B cell (primary cell): Measurements from ENCODE around the gene OAT. TPM values are rescaled to one million over a fixed set of nuclear protein-coding genes. Genes with fewer than 3 reads are reported as not detected.

Experiments used
- ATAC-seq: fragments of 200-7000 bp; cut with Tn5 transposase; one replicate; pipeline ENCODE4 v1.10.0; 2021; ENCODE audit warnings: low read depth, mild to moderate bottlenecking, moderate number of reproducible peaks, moderate library complexity
- CTCF ChIA-PET: fragments of 350-600 bp; sonication (Branson Sonifier 250); formaldehyde crosslinking; loops from one replicate; lab custom pipeline; 2021; ENCODE audit warnings: antibody characterized with exemption, inconsistent platforms; lab: Charles Lee
- POLR2A ChIA-PET: fragments of 350-600 bp; sonication (Branson Sonifier 250); formaldehyde crosslinking; loops from one replicate; lab custom pipeline; 2021; ENCODE audit warnings: antibody characterized with exemption; lab: Charles Lee
- DNase-seq: peaks from one replicate; pipeline ENCODE4 v3.0.0; 2013
- H2AFZ ChIP-seq: 2 replicates; pipeline ENCODE4 v1.6.1; 2012; ENCODE audit warnings: mild to moderate bottlenecking, low read depth, low read length; ENCODE audit not compliant: insufficient read depth, poor library complexity, severe bottlenecking
- H3K27ac ChIP-seq, 2 donors: 1 replicate in 1 of 2; 2 replicates in 1 of 2; pipeline ENCODE4 v1.5.1; 2012 to 2013; ENCODE audit warnings: low read length in 2 of 2, mild to moderate bottlenecking in 2 of 2, moderate library complexity in 1 of 2
- H3K27me3 ChIP-seq, 4 experiments: fragments of 200-600 bp in 1 of 4; sonication (generic) in 1 of 4; replicated peaks in 1 of 4; 1 replicate in 2 of 4; 2 replicates in 2 of 4; pipeline versions ENCODE4 v1.6.1 to v1.7.0; 2013 to 2016; ENCODE audit warnings: low read length in 3 of 4, mild to moderate bottlenecking in 2 of 4, mixed read lengths in 1 of 4, moderate library complexity in 1 of 4; ENCODE audit not compliant: insufficient read depth in 4 of 4, control insufficient read depth in 3 of 4; ENCODE audit errors: control extremely low read depth in 1 of 4
- H3K36me3 ChIP-seq, 2 experiments: replicated peaks in 1 of 2; 1 replicate in 1 of 2; 2 replicates in 1 of 2; pipeline versions ENCODE4 v1.6.1 to v1.7.1; 2013; ENCODE audit warnings: low read length in 1 of 2; ENCODE audit not compliant: insufficient read depth in 2 of 2, control insufficient read depth in 1 of 2; ENCODE audit errors: control extremely low read depth in 1 of 2, extremely low read depth in 1 of 2
- H3K4me1 ChIP-seq, 2 donors: fragments of 200-600 bp in 1 of 2; sonication (generic) in 1 of 2; 1 replicate in 1 of 2; 2 replicates in 1 of 2; pipeline versions ENCODE4 v1.5.1 to v1.6.1; 2013 to 2017; ENCODE audit warnings: low read length in 2 of 2; ENCODE audit not compliant: control insufficient read depth in 2 of 2, insufficient read depth in 2 of 2
- H3K4me2 ChIP-seq: replicated peaks from 2 replicates; pipeline ENCODE3; 2012; ENCODE audit warnings: mild to moderate bottlenecking, low read depth, low read length; ENCODE audit not compliant: poor library complexity, severe bottlenecking
- H3K4me3 ChIP-seq, 5 experiments: fragments of 200-600 bp in 1 of 5; sonication (generic) in 1 of 5; 1 replicate in 3 of 5; 2 replicates in 2 of 5; pipeline versions ENCODE4 v1.5.1 to v1.7.0; 2011 to 2016; ENCODE audit warnings: low read length in 4 of 5, mild to moderate bottlenecking in 4 of 5, low read depth in 2 of 5, control low read depth in 1 of 5, moderate library complexity in 1 of 5; ENCODE audit not compliant: insufficient read depth in 1 of 5; ENCODE audit errors: control extremely low read depth in 1 of 5, extremely low read depth in 1 of 5
- H3K79me2 ChIP-seq: fragments of 200-600 bp; sonication (generic); one replicate; pipeline ENCODE4 v1.6.0; 2016; ENCODE audit warnings: low read length; ENCODE audit not compliant: control insufficient read depth, insufficient read depth
- H3K9ac ChIP-seq: fragments of 200-600 bp; sonication (generic); 2 replicates; pipeline ENCODE4 v1.6.1; 2017; ENCODE audit warnings: mild to moderate bottlenecking, low read length, moderate library complexity
- H3K9me3 ChIP-seq, 3 donors: one replicate each; pipeline versions ENCODE4 v1.6.1 to v1.7.1; 2013; ENCODE audit warnings: low read length in 2 of 3; ENCODE audit not compliant: control insufficient read depth in 2 of 3, insufficient read depth in 1 of 3; ENCODE audit errors: control extremely low read depth in 1 of 3
- H4K20me1 ChIP-seq: 2 replicates; pipeline ENCODE4 v1.6.0; 2012; ENCODE audit warnings: mild to moderate bottlenecking, low read length; ENCODE audit not compliant: insufficient read depth, control insufficient read depth, poor library complexity, severe bottlenecking
- H3K27ac Mint-ChIP-seq: one replicate; pipeline ENCODE4 v1.8.0; 2021; ENCODE audit warnings: mixed read lengths
- H3K27me3 Mint-ChIP-seq: one replicate; pipeline ENCODE4 v1.8.0; 2021; ENCODE audit warnings: mixed read lengths
- H3K4me1 Mint-ChIP-seq: one replicate; pipeline ENCODE4 v1.8.0; 2021; ENCODE audit warnings: mixed read lengths
- H3K4me3 Mint-ChIP-seq: one replicate; pipeline ENCODE4 v1.8.0; 2021; ENCODE audit warnings: mixed read lengths
- H3K9me3 Mint-ChIP-seq: one replicate; pipeline ENCODE4 v1.8.0; 2022; ENCODE audit warnings: mixed read lengths; ENCODE audit not compliant: insufficient read depth
- CTCF ChIP-seq: fragments of 200-600 bp; IDR thresholded peaks from one replicate; pipeline ENCODE4 v1.8.0; 2022; ENCODE audit warnings: antibody characterized with exemption, mild to moderate bottlenecking
- EZH2 ChIP-seq: IDR thresholded peaks from 2 replicates; pipeline ENCODE4 v1.6.1; 2012; ENCODE audit warnings: borderline replicate concordance, low read depth, mild to moderate bottlenecking, moderate library complexity, low read length; ENCODE audit not compliant: insufficient read depth, poor library complexity, severe bottlenecking
- WGBS: methylation state at CpG from one replicate; pipeline ENCODE4 v1.1.5; 2013; ENCODE audit warnings: missing lambda C conversion rate; ENCODE audit not compliant: insufficient coverage; 5-methylcytosine and 5-hydroxymethylcytosine counted together
- intact Hi-C: fragments of 100-400 bp; cut with micrococcal nuclease; formaldehyde crosslinking; loops from one replicate; pipeline ENCODE4 v1.10.0; 2022
- polyA plus RNA-seq: library from polyadenylated mRNA; depleted of rRNA; stranded (reverse); fragments of >200 nt; gene quantifications from 2 replicates; pipeline ENCODE4 v1.2.3, GENCODE V29; 2012
- total RNA-seq, 2 donors: library from RNA; stranded (reverse); fragments of 120-200 nt in 1 of 2; gene quantifications; 1 replicate in 1 of 2; 2 replicates in 1 of 2; pipeline versions ENCODE4 v1.2.3 to v1.2.4, GENCODE V29; 2013 to 2022

The OAT gene
- total and polyA plus RNA-seq, 2 donors (not counting 1 experiment from before 2014, with no cell fraction given): 13.9 to 20.1 TPM

GRCh38 chr10:124388476-124388822 lies 30.3 kb downstream of the OAT start:
- Mint-ChIP-seq H3K27me3 (peaks cover 9% of the 10 kb centered on the region), H3K9me3 (peaks cover 3% of the 10 kb centered on the region), H3K27ac (no peak overlapping the region), H3K4me1 (peaks cover 5% of the 10 kb centered on the region), H3K4me3 (peak overlapping the region; percentile 68)
- CTCF ChIA-PET: interaction anchor here (0.8 to 12.0 kb wide), 16 partner anchors 12 to 398 kb away, joined by 3 to 365 read pairs (median 4); partner anchors contain the start of gene CHST15
- Histone ChIP-seq H3K9me3 (peaks cover 0 to 7% (median 4%) of the 10 kb centered on the region in 3 donors), H3K9ac (peak overlapping the region; percentile 69), H3K36me3 (no peaks in the 10 kb centered on the region), H2AFZ (peak overlapping the region; percentile 96), H3K27ac (no peak overlapping the region), H4K20me1 (no peaks in the 10 kb centered on the region), H3K4me3 (peak overlapping the region in 4 of 5 experiments; percentile 38 to 75 (median 57)), H3K4me1 (peaks cover 4 to 13% of the 10 kb centered on the region in 2 donors), H3K79me2 (no peaks in the 10 kb centered on the region), H3K27me3 (peaks cover 0 to 3% (median under 1%) of the 10 kb centered on the region in 4 experiments), H3K4me2 (peak overlapping the region; percentile 98)
- ATAC-seq (no peak), DNase-seq (no peak)
- intact Hi-C loops: loop anchor here (2.0 to 5.0 kb wide), 3 partner anchors 156 to 816 kb away; partner anchors contain the start of gene CHST15
- TF ChIP-seq EZH2 (no peak), CTCF (no peak)
- WGBS: 91% methylated on average over 8 of the region's 9 CpGs
- POLR2A ChIA-PET: interaction anchor here (0.8 to 1.6 kb wide), 2 partner anchors 236 to 393 kb away, joined by 3 to 18 read pairs; no protein-coding TSS in a partner anchor
